GM19395 (cell line): ENCODE data around the gene C8A.

ENCODE experiments used
- ATAC-seq: cut with Tn5 transposase; IDR thresholded peaks from one replicate; pipeline ENCODE4 v1.9.1; 2021; ENCODE audit warnings: mild to moderate bottlenecking, moderate library complexity; ENCODE audit not compliant: unreplicated experiment

The C8A gene

GRCh38 chr1:56964349-56965017 lies 109.9 kb downstream of the C8A start:
- no peak for ATAC-seq

- no peak for ATAC-seq
These were observed 110.6 kb downstream of the C8A start for GRCh38 chr1:56965191-56965590.

- no peak for ATAC-seq
These were observed 111.5 kb downstream of the C8A start, which contains the start of gene C8B for GRCh38 chr1:56965916-56966697. TSS of gene C8B (minus strand) at chr1:56966015. CDS start at chr1:56965948, 67 bp downstream.

GRCh38 chr1:56966698-56966999 lies 112.1 kb downstream of the C8A start:
- ATAC-seq, result no peak

- ATAC-seq, result no peak
These were observed 112.8 kb downstream of the C8A start for GRCh38 chr1:56967355-56967754.
